Fibroblast of skin of scalp (primary cell): ENCODE measurements around the gene GPRC5B.

ENCODE experiments used
- DNase-seq: peaks from one replicate; pipeline ENCODE4 v3.0.0-alpha.2; 2013

GPRC5B gene

DNA sequence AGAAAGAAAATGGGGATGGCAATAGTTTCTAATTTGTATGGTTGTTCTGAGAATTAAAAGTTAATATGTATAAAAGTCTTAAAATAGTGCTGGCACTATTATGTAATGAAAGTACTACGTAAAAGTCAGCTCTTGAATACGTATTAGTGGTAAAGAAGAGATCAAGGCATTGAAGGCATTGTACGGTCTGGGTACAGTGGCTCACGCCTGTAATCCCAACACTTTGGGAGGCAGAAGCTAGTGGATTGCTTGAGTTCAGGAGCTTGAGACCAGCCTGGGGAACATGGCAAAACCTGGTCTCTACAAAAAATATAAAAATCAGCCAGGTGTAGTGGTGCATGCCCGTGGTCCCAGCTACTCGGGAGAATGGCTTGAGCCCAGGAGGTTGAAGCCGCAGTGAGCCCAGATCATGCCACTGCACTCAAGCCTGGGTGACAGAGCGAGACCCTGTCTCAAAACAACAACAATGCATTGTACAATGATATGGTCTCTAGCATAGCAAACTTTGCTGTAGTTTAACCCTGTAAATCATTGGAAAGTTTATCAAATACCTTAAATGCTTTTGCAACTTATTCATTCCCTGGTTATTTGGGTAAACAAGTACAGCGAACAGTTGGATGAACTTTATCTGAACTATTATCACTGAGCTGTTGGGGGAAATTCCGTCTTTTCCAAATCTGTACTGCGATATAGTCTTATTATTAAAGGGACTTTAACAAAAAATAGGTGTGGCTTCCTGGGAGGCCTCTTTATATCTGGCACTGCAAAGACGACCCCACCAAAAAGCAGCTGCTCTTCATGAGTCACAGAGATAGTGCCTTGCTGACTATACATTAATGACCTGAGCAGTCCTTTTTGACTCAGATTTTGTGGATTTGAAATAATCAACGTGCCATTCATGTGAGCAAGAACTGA is 73.6 kb downstream of the GPRC5B start:
- peak; percentile 36 for DNase-seq

DNA sequence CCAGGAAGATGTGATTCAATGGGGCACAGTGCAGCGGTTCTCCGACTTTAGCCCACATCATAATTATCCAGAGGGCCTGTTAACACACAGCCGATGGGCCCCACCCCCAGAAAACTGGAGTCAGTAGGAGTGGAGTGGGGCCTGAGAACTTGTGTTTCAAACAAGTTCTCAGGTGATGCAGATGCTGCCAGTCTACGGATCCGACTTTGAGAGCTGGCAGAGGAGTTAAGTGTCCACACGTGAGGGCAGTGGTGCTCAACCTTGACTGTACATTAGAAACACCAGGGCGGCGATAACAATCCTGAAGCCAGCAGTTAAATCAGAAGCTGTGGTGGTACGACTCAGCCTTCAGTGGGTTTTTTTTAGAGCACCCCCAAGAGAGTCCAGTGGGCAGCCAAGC is 75.0 kb downstream of the GPRC5B start:
- no peak for DNase-seq

DNA sequence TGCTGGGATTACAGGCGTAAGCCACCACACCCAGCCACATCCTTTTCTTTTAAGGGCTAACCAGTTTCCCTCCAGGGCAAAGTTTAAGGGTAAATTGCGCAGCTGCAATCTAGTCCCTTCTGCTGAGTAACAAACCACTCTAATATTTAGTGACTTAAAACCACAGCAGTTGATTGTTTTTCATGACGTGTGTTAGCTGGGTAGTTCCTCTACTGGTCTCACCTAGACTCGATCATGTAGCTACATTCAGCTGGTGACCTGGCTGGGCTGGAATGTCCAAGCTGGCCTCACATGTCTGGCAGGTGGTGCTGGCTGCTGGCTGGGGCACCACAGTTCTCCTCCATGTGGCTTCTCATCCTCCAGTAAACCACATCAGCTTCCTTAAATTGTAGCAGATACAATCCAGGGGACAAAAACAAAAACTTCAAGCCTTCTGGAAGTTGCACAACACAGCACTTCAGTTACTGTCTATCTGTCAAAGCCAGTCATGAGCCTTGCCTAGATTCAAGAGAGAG is 75.5 kb downstream of the GPRC5B start:
- DNase-seq: no peak

DNA sequence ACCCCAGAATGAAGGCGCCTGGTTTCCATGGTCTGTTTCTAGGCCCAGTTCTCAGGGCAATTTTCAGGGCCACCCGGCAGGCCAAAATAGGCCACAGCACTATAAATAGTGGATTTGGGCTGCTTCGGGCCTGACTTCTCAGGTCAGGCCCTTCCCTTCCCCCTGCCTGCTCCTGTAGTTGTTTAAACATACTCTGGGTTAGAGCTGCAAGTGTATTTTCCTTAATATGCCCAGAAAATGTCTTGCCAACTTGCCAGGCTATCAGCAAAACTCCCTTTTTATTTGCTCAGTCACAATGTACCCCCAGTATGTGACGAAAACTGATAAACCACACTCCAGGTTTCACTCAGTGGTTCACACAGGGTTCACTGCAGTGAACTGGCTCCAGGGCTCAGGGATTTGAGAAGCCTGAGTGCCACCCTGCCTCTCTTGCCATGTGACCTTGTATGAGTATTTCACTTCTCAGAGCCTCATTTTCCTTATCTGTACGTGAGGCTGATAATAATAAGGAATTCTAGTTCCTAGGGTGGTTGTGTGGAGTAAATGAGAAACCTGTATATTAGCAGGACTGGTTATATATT is 76.5 kb downstream of the GPRC5B start:
- DNase-seq: no peak
